Calu3 (cell line): ENCODE data around the gene BICRAL. TPM values are rescaled to one million over a fixed set of nuclear protein-coding genes. Genes with fewer than 3 reads are reported as not detected.

Experiments used
- BruUV-seq: library from RNA; stranded (reverse); fragments of 400-500 nt; replicated peaks from 2 replicates; lab custom pipeline; 2021; lab: Mats Ljungman, UMichigan
- CTCF ChIA-PET: fragments of 300-600 bp; sonication (Branson Sonifier 250); formaldehyde crosslinking; loops from one replicate; lab custom pipeline; 2022; ENCODE audit warnings: antibody characterized with exemption; lab: Charles Lee
- DNase-seq: peaks from one replicate; pipeline ENCODE4 v3.0.0; 2022
- H3K27ac Mint-ChIP-seq: one replicate; pipeline ENCODE4 v1.8.0; 2022; ENCODE audit warnings: mixed read lengths; ENCODE audit not compliant: unreplicated experiment
- H3K27me3 Mint-ChIP-seq: one replicate; pipeline ENCODE4 v1.8.0; 2022; ENCODE audit warnings: mixed read lengths; ENCODE audit not compliant: unreplicated experiment
- H3K36me3 Mint-ChIP-seq: one replicate; pipeline ENCODE4 v1.8.0; 2022; ENCODE audit warnings: mild to moderate bottlenecking, moderate library complexity, mixed read lengths; ENCODE audit not compliant: insufficient read depth, unreplicated experiment
- H3K4me1 Mint-ChIP-seq: one replicate; pipeline ENCODE4 v1.8.0; 2022; ENCODE audit warnings: mild to moderate bottlenecking, low read depth, mixed read lengths; ENCODE audit not compliant: unreplicated experiment
- H3K4me3 Mint-ChIP-seq: one replicate; pipeline ENCODE4 v1.8.0; 2022; ENCODE audit warnings: mild to moderate bottlenecking, low read depth, moderate library complexity, mixed read lengths; ENCODE audit not compliant: unreplicated experiment
- H3K9me3 Mint-ChIP-seq: one replicate; pipeline ENCODE4 v1.8.0; 2022; ENCODE audit warnings: low read depth, mixed read lengths; ENCODE audit not compliant: unreplicated experiment
- CTCF ChIP-seq: fragments of 200-600 bp; IDR thresholded peaks from one replicate; pipeline ENCODE4 v1.8.0; 2022; ENCODE audit warnings: antibody characterized with exemption; ENCODE audit not compliant: unreplicated experiment
- intact Hi-C: fragments of 100-400 bp; cut with micrococcal nuclease; formaldehyde crosslinking; loops from one replicate; pipeline ENCODE4 v1.10.0; 2022; ENCODE audit not compliant: unreplicated experiment
- total RNA-seq: library from RNA; stranded (reverse); gene quantifications from 2 replicates; pipeline ENCODE4 v1.2.3, GENCODE V29; 2022

The BICRAL gene
- total RNA-seq, 1 experiment from 2014 or later: 19.2 TPM

DNA sequence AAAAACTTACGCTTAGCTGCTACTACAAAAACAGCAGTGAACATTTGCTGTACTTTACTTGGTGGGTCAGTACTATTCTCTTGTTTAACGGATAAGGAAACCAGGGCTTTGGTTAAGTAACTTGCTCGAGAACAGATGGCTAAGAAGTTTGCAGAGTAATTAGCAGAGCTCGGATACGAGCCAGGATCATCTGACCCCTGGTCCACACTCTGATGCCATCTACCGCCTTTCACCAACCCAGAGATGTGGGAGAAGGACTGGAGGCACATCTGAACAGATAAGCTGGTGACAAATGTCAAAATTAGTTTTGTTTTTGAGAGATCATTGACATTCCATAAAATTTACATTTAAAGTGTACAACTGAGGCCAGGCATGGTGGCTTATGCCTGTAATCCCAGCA, 78.6 kb downstream of the BICRAL start:
- CTCF ChIA-PET: no interaction called here
- BruUV-seq: no TSS peak
- no peak for TF ChIP-seq CTCF
- Mint-ChIP-seq H3K36me3 (peaks cover 50% of the 10 kb centered on the region), H3K9me3 (no peaks in the 10 kb centered on the region), H3K4me3 (no peak overlapping the region), H3K27ac (no peak overlapping the region), H3K27me3 (no peaks in the 10 kb centered on the region), H3K4me1 (no peaks in the 10 kb centered on the region)
- DNase-seq: no peak
- intact Hi-C loops: no loop called here

DNA sequence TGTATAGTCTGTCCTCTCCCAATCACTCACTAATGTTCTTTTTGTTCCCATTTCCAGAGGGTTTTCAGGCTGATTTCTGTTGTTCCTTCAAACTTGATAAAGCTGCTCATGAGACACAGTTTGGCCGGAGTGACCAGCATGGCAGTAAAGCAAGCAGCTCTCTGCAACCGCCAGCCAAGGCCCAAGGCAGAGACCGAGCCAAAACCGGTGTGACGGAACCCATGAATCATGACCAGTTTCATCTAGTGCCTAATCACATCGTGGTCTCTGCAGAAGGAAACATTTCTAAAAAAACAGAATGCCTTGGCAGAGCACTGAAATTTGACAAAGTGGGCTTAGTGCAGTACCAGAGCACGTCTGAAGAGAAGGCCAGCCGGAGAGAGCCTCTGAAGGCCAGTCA, 82.8 kb downstream of the BICRAL start:
- TF ChIP-seq CTCF: no peak
- peaks cover 37% of the 10 kb centered on the region for H3K36me3 Mint-ChIP-seq
- no peak overlapping the region for H3K4me3 Mint-ChIP-seq
- CTCF ChIA-PET: no interaction called here
- no peak for DNase-seq
- H3K4me1 Mint-ChIP-seq: no peaks in the 10 kb centered on the region
- no peaks in the 10 kb centered on the region for H3K27me3 Mint-ChIP-seq
- H3K9me3 Mint-ChIP-seq: no peaks in the 10 kb centered on the region
- no TSS peak for BruUV-seq
- intact Hi-C loops: no loop called here
- H3K27ac Mint-ChIP-seq: no peak overlapping the region

DNA sequence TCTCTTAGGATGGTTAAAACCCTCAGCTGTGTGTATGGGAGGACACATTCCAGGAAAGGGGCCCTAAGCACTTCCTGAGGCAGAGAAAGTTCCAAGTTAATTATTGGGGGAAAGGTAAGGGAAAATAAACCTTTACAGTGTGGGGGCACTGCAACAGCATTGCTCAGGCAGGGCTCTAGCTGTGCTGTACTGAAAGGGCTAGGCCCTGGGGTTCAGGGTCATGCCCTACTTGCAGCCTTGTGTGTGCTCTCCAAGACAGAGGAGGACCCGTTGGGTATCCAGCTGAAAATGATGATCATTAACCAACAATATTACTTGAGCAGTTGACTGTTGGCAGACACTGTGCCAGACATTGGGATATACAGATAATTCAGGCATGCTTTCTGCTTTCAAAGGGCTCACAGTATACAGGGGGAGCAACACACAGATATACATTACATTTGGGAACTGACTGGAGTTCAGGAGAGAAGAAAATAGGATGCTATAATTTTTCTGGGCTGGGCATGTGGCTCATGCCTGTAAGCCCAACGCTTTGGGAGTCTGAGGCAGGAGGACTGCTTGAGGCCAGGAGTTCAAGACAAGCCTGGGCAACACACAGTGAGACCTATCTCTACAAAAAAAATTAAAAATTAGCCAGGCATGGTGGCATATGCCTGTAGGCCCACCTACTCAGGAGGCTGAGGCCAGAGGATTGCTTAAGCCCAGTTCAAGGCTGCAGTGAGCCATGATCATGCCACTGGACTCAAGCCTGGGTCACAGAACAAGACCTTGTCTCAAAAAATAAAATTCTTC, 88.5 kb downstream of the BICRAL start:
- BruUV-seq: no TSS peak
- intact Hi-C loops: loop anchor here (10.0 kb wide), 2 partner anchors 306 to 656 kb away; partner anchors contain the start of genes MRPS10 and UBR2
- DNase-seq: no peak
- H3K4me3 Mint-ChIP-seq: no peak overlapping the region
- H3K27me3 Mint-ChIP-seq: no peaks in the 10 kb centered on the region
- H3K9me3 Mint-ChIP-seq: no peaks in the 10 kb centered on the region
- peaks cover 18% of the 10 kb centered on the region for H3K36me3 Mint-ChIP-seq
- H3K4me1 Mint-ChIP-seq: no peaks in the 10 kb centered on the region
- CTCF ChIA-PET: interaction anchor here (0.5 to 0.7 kb wide), 3 partner anchors 39 to 647 kb away, joined by 3 to 4 read pairs (median 3); no protein-coding TSS in a partner anchor
- H3K27ac Mint-ChIP-seq: no peak overlapping the region
- TF ChIP-seq CTCF: no peak

DNA sequence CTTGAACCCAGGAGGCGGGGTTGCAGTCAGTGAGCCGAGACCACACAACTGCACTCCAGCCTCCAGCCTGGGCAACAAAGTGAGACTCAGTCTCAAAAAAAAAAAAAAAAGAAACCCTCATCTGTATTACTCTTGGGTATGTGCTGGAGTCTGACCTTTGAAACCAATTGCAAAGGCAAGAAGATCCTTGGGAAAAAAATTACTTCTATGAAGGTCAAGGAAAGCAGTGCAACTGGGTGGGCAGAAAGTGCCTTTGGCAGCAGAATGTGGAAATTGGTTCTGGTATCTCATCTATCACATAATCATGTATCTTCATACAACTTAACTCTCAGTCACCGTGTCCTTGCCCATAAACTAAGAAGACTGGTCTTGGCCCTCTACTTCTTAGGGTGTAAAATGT, 89.9 kb downstream of the BICRAL start:
- CTCF ChIA-PET: no interaction called here
- H3K9me3 Mint-ChIP-seq: no peaks in the 10 kb centered on the region
- H3K4me1 Mint-ChIP-seq: no peaks in the 10 kb centered on the region
- no peak for DNase-seq
- no peaks in the 10 kb centered on the region for H3K27me3 Mint-ChIP-seq
- intact Hi-C loops: loop anchor here (10.0 kb wide), 2 partner anchors 307 to 657 kb away; partner anchors contain the start of genes MRPS10 and UBR2
- peaks cover 11% of the 10 kb centered on the region for H3K36me3 Mint-ChIP-seq
- no peak overlapping the region for H3K27ac Mint-ChIP-seq
- no TSS peak for BruUV-seq
- H3K4me3 Mint-ChIP-seq: no peak overlapping the region
- no peak for TF ChIP-seq CTCF
